ENCODE measurements around the gene GBP2. TPM values are rescaled to one million over a fixed set of nuclear protein-coding genes. Genes with fewer than 3 reads are reported as not detected.
"Not testable (repeated sequence)": the region's sequence is repeated elsewhere in the genome, so short reads cannot be mapped to it uniquely, and the experiment has no call there.

GBP2 gene
- total and polyA plus RNA-seq, 2 donors (not counting 3 experiments of a cell fraction or from before 2014, with no cell fraction given), result 13.1 to 30.2 TPM

DNA sequence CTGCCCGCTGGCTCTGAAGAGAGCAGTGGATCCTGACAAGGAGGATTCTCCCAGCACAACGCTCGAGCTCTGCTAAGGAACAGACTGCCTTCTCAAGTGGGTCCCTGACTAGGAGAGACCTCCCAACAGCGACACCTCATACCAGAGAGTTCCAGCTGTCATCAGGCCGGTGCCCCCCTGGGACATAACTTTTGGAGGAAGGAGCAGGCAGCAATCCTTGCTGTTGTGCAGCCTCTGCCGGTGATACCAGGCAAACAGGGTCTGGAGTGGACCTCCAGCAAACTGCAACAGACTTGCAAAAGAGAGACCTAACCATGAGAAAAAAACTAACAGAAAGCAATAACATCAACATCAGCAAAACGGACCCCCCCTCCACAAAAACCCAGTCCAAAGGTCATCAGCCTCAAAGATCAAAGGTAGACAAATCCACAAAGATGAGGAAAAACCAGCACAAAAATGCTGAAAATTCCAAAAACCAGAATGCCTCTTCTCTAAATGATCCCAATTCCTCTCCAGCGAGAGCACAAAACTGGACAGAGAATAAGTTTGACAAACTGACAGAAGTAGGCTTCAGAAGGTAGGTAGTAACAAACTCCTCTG is 53.3 kb downstream of the GBP2 start:
- CTCF ChIA-PET, result interaction anchor here (5.8 kb wide), 1 partner anchor 13 kb away, joined by 33 read pairs; no protein-coding TSS in a partner anchor
- dilution Hi-C loops (cut with MboI; ENCODE audit: extremely low pct_ligation_motif_present, low sequenced_read_pairs); H3K4me2 ChIP-seq (ENCODE audit: insufficient read depth, low read length); H3K4me1 ChIP-seq (ENCODE audit: control insufficient read depth, extremely low read depth, insufficient read depth, low read length); H3K36me3 ChIP-seq (ENCODE audit: control insufficient read depth in 2 of 2, extremely low read depth in 1 of 2, insufficient read depth in 2 of 2, low read length in 2 of 2); DNase-seq (ENCODE audit: low read depth, low spot score); H2AFZ ChIP-seq (ENCODE audit: low read depth, low read length); BruUV-seq (replicated peaks); FAIRE-seq; POLR2A ChIA-PET; H3K9ac ChIP-seq (replicated peaks; ENCODE audit: extremely low read depth, insufficient read depth, low read length); H4K20me1 ChIP-seq (replicated peaks; ENCODE audit: control insufficient read depth, extremely low read depth, insufficient read depth, low read length); intact Hi-C loops (cut with micrococcal nuclease); H3K9me1 ChIP-seq (replicated peaks; ENCODE audit: control insufficient read depth, extremely low read depth, insufficient read depth, low read length); H3K4me3 ChIP-seq (replicated peaks in 1 of 3; ENCODE audit: insufficient read depth in 1 of 3, low read depth in 1 of 3, low read length in 3 of 3); H3K9me3 ChIP-seq (replicated peaks; ENCODE audit: control insufficient read depth, insufficient read depth, low read length); H3K27ac ChIP-seq (ENCODE audit: insufficient read depth, low read depth, low read length); H3K79me2 ChIP-seq (ENCODE audit: control insufficient read depth, insufficient read depth, low read length); H3K27me3 ChIP-seq (ENCODE audit: control insufficient read depth in 2 of 2, insufficient read depth in 2 of 2, low read length in 2 of 2): not testable (repeated sequence)

DNA sequence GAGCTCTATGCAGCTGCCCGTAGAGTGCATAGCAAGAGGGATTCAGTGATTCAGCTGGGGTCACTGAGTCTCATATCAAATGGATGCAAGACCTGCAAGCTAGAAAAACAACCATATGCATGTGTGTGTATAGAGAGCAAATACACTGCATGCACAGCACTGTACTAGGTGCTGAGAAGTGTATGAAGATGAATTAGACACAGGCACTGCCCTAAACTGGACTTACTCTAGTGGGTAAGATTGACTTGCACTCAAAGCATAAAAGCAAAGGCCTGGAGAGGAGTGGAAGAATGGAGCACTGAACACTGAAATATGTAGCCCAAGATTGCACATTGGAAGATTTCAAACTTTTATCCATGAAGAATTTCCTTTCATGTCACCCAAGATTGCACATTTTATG is 55.4 kb downstream of the GBP2 start:
- Histone ChIP-seq H3K27ac (ENCODE audit: insufficient read depth, low read depth, low read length) (no peak overlapping the region), H3K27me3 (ENCODE audit: control insufficient read depth in 2 of 2, insufficient read depth in 2 of 2, low read length in 2 of 2) (peaks cover 0 to 8% of the 10 kb centered on the region in 2 experiments), H3K36me3 (ENCODE audit: control insufficient read depth in 2 of 2, extremely low read depth in 1 of 2, insufficient read depth in 2 of 2, low read length in 2 of 2) (no peaks in the 10 kb centered on the region), H3K9me1 (replicated peaks; ENCODE audit: control insufficient read depth, extremely low read depth, insufficient read depth, low read length) (no peaks in the 10 kb centered on the region), H3K4me3 (replicated peaks in 1 of 3; ENCODE audit: insufficient read depth in 1 of 3, low read depth in 1 of 3, low read length in 3 of 3) (no peak overlapping the region), H3K4me1 (ENCODE audit: control insufficient read depth, extremely low read depth, insufficient read depth, low read length) (peaks cover 2% of the 10 kb centered on the region), H3K9me3 (replicated peaks; ENCODE audit: control insufficient read depth, insufficient read depth, low read length) (no peaks in the 10 kb centered on the region), H4K20me1 (replicated peaks; ENCODE audit: control insufficient read depth, extremely low read depth, insufficient read depth, low read length) (no peaks in the 10 kb centered on the region), H2AFZ (ENCODE audit: low read depth, low read length) (no peak overlapping the region), H3K4me2 (ENCODE audit: insufficient read depth, low read length) (no peak overlapping the region), H3K9ac (replicated peaks; ENCODE audit: extremely low read depth, insufficient read depth, low read length) (no peak overlapping the region), H3K79me2 (ENCODE audit: control insufficient read depth, insufficient read depth, low read length) (no peaks in the 10 kb centered on the region)
- dilution Hi-C loops (cut with MboI; ENCODE audit: extremely low pct_ligation_motif_present, low sequenced_read_pairs) (no loop called here), intact Hi-C loops (cut with micrococcal nuclease) (no loop called here)
- FAIRE-seq (no peak), DNase-seq (ENCODE audit: low read depth, low spot score) (no peak)
- ChIA-PET POLR2A (no interaction called here), CTCF (interaction anchor here (0.7 to 2.7 kb wide), 3 partner anchors 11 to 72 kb away, joined by 3 to 18 read pairs (median 5); no protein-coding TSS in a partner anchor)
- TF ChIP-seq FOS (IDR thresholded peaks at IDR 0.05; ENCODE audit: borderline replicate concordance, insufficient read depth, low read length) (no peak), MYC (IDR thresholded peaks at IDR 0.05; ENCODE audit: low read depth, low read length) (no peak), POLR2A (IDR thresholded peaks at IDR 0.05; ENCODE audit: low read depth, low read length) (no peak)
- BruUV-seq (replicated peaks), result no TSS peak
